GM20000 (cell line): Measurements from ENCODE around the gene RPL29.
A peak's percentile ranks its signal among the peaks of the same experiment; 100 is the strongest.

ENCODE experiments used
- DNase-seq: peaks from one replicate; pipeline ENCODE4 v3.0.0; 2012; ENCODE audit warnings: low spot score
- CTCF ChIP-seq: IDR thresholded peaks from 2 replicates; pipeline ENCODE4 v1.5.1; 2012; ENCODE audit warnings: mild to moderate bottlenecking, control low read depth; ENCODE audit errors: extremely low read depth, missing control alignments

Gene RPL29

GRCh38 chr3:51980253-51980652 lies 15.4 kb downstream of the RPL29 start:
- TF ChIP-seq CTCF = no peak
- DNase-seq = no peak

- no peak for DNase-seq
- no peak for TF ChIP-seq CTCF
These were observed 17.6 kb downstream of the RPL29 start for GRCh38 chr3:51978143-51978502.

DNA sequence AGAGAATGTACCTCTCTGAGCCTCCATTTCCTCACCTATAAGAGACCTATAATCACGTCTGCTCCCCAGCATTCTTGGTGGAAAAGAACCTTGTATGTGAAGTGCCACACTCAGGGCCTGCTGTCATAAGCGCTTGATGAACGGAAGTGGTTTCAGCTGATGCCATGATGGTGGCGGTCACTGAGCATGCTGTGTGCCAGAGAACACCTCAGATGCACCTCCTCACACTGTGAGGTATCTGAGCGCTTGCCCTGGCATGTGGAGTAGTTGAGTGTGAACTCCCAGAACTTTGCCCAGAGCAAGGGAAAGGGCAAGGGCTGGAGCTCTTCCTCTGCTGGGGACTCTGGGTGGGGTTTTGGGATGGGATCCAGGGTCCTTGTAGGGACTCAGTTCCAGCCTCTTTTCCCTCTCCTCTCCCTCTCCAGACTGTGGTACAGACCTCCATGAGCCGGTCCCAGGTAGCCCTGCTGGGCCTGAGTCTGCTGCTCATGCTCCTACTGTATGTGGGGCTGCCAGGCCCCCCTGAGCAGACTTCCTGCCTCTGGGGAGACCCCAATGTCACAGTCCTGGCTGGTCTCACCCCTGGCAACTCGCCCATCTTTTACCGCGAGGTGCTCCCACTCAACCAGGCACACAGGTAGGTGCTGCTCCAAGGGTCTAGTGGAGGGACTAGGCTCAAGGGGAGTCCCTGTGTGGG lies 18.1 kb downstream of the RPL29 start:
- DNase-seq = no peak
- TF ChIP-seq CTCF = no peak

GRCh38 chr3:51975852-51976549 lies 19.7 kb downstream of the RPL29 start:
- no peak for DNase-seq
- TF ChIP-seq CTCF = no peak

DNA sequence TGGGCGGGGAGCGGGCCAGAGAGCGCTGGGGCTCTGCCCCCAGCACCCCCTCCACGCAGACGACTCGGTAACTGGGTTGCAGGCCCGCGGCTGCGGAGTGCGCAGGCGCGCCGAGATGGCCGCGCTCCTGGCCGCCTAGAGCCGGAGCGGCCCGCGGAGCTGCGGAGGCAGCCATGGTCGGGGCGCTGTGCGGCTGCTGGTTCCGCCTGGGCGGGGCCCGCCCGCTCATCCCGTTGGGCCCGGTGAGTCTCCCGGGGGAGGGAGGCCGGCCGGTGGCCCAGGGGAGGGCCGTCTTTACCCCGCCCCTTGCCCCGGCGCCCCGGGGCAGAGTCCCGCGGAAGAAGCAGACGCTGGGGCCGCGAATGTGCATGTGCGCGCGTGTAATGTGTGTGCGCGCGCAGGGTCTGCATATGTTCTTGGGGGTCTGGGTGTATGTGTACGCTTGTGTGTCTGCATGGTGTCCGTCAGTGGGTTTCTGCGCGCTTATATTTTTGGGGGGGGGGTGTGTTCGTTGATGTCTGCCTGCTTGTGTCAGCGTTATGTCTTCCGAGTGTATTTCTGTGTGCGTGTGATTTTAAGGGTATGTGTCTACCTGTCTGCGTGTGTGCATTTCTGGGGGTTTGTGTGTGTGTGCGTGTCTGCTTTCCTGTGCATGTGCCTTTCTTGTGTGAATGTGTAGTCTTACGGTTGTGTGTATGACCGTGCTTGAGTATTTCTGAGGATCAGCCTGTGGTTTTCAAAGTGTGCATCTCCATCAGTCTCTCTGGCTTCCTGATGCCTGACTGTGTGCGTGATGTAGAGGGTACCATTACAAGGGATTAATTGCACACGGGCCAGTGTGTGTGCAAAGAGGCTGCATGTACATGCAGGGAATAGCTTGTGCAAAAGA lies 20.5 kb downstream of the RPL29 start, which contains the start of gene ABHD14A:
ABHD14A (plus strand) TSS at position 102 of the 889 bp plus-strand sequence; CDS start at position 174, 72 bp downstream.
- peak; percentile 94 for DNase-seq
- TF ChIP-seq CTCF = no peak

DNA sequence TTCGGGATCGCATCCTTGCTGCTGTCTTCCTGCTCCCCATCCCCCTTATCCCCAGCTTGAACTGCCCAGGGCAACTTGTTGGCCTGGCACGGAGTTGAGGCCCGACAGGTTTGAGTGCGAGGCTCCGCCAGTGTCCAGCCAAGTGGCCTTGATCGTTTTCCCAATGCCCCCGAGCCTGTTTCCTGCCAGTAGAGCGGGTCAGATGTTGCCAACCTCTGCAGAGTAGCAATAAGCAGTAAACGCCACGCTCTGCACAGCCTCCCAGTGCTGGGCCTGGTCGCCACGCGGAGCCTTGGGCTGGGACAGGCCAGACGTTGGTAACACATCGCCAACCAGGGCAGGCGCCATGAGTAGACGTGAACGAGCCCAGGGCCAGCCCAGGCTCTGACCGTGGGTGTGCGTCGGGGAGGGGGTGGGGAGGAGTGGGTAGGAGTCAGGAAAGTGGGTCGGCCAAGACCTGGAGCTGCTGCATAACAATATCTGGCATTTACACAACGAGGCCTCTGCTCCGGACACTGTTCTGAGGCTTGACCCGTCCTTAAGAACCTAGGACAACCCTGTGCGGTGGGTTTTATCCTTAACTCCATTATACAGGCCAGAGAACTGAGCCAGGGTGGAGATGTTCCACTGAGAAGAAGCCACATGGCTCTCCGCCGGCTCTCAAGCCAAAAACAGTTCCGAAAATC lies 21.3 kb downstream of the RPL29 start:
- TF ChIP-seq CTCF = no peak
- DNase-seq = no peak
